BJ (cell line): ENCODE results near the gene IL18. TPM values are rescaled to one million over a fixed set of nuclear protein-coding genes. Genes with fewer than 3 reads are reported as not detected.

Experiments used
- CTCF ChIA-PET: fragments of 350-600 bp; formaldehyde crosslinking; extraction: SDS; loops from one replicate; lab custom pipeline; 2021; ENCODE audit warnings: antibody characterized with exemption, inconsistent platforms; lab: Yijun Ruan, JAX
- POLR2A ChIA-PET: fragments of 300-600 bp; sonication (Branson Sonifier 250); formaldehyde crosslinking; extraction: SDS; loops from one replicate; lab custom pipeline; 2021; ENCODE audit warnings: antibody characterized with exemption; lab: Charles Lee
- DNase-seq: peaks from one replicate; pipeline ENCODE4 v3.0.0-alpha.2; 2011; ENCODE audit warnings: low read depth
- H3K27me3 ChIP-seq: 2 replicates; pipeline ENCODE4 v1.6.0; 2011; ENCODE audit warnings: low read length; ENCODE audit not compliant: control insufficient read depth, insufficient read depth
- H3K36me3 ChIP-seq: 2 replicates; pipeline ENCODE4 v1.5.1; 2011; ENCODE audit warnings: low read length; ENCODE audit not compliant: control insufficient read depth, insufficient read depth
- H3K4me3 ChIP-seq: 2 replicates; pipeline ENCODE4 v1.5.1; 2011; ENCODE audit warnings: low read depth, mild to moderate bottlenecking, control low read depth, low read length
- polyA minus RNA-seq: library from RNA; depleted of rRNA, polyadenylated mRNA; stranded (reverse); fragments of >200 nt; gene quantifications from 2 replicates; pipeline ENCODE4 v1.2.3, GENCODE V29; 2011; rRNA and poly(A)+ RNA removed
- polyA plus RNA-seq: library from polyadenylated mRNA; depleted of rRNA; stranded (reverse); fragments of >200 nt; gene quantifications from 2 replicates; pipeline ENCODE4 v1.2.3, GENCODE V29; 2011; rRNA removed
- TF ChIP-seq, protein P1 (sequence below): IDR thresholded peaks from 2 replicates; pipeline ENCODE4 v1.5.1; 2011; ENCODE audit warnings: low read depth, mild to moderate bottlenecking, control low read depth, inconsistent platforms, low read length, moderate library complexity; ENCODE audit not compliant: insufficient read depth

IL18 gene
- polyA plus RNA-seq (1.5 and 2.7 TPM in 2 replicates), polyA minus RNA-seq (0.36 and 0.57 TPM in 2 replicates)

DNA sequence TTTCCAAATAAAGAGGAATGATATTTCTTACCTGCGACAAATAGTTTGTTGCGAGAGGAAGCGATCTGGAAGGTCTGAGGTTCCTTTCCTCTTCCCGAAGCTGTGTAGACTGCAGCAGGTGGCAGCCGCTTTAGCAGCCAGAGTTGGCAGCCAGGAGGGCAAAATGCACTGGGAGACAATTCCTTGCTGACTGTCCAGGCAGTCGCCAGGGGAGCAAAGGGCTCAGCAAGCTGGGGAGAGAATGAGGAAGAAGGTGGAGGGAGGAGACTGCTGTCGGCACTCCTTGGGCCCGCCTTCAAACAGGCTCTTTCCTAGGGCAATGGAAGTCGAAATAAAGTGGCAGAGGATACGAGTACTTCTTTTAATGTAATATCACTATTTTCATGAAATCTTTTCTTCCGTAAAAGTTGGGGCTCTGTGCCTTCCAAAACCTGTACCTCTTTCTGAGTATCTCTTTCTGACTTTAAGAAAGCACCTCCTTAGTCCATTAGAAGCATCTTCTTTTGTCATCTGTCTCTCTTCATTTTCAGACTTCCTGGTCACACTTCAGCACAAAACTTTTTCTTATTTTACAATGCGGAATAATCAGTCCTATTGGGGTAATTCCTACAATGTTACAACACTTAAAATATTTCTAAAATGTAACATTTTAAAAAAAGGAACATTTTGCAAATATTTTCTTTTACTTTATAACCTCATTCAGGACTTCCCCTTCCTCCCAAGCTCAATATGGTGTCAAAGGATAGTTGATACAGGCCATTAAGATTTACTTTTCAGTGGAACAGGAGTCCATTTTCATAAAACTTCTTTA lies at the start of gene IL18:
Gene IL18 (minus strand): TSS at position 220 of the 811 bp plus-strand sequence. CDS start 9,041 bp downstream, outside the sequence.
- H3K27me3 ChIP-seq: no peaks in the 10 kb centered on the region
- no peaks in the 10 kb centered on the region for H3K36me3 ChIP-seq
- CTCF ChIA-PET: interaction anchor here (0.9 to 1.6 kb wide), 2 partner anchors 11 to 118 kb away, joined by 3 to 6 read pairs; partner anchors contain the start of gene BCO2
- TF ChIP-seq, protein P1, sequence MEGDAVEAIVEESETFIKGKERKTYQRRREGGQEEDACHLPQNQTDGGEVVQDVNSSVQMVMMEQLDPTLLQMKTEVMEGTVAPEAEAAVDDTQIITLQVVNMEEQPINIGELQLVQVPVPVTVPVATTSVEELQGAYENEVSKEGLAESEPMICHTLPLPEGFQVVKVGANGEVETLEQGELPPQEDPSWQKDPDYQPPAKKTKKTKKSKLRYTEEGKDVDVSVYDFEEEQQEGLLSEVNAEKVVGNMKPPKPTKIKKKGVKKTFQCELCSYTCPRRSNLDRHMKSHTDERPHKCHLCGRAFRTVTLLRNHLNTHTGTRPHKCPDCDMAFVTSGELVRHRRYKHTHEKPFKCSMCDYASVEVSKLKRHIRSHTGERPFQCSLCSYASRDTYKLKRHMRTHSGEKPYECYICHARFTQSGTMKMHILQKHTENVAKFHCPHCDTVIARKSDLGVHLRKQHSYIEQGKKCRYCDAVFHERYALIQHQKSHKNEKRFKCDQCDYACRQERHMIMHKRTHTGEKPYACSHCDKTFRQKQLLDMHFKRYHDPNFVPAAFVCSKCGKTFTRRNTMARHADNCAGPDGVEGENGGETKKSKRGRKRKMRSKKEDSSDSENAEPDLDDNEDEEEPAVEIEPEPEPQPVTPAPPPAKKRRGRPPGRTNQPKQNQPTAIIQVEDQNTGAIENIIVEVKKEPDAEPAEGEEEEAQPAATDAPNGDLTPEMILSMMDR: no peak
- POLR2A ChIA-PET: no interaction called here
- DNase-seq: no peak
- no peak within 1 kb of the TSS for H3K4me3 ChIP-seq

DNA sequence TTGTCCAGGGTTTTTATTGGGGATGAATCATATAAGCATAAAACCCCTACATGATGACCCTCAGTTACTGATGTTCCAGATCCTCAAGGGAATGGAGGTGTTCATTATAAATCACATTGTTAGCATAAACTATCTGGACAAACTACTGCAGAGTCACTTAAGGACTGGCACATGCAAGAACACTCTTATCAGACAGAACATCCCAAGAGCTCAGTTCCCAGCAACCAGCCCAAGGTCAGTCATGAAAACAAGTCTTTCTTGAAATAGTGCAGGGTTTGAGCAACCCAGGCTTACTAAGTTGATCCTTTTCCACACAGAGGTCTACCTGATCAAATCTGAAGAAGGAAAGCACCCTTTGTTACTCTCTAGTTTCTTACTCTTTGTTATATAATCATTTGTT lies 48.8 kb upstream of the IL18 start:
- ChIA-PET CTCF (interaction anchor here (1.2 to 20.9 kb wide), 2 partner anchors 10 to 67 kb away, joined by 3 to 560 read pairs; no protein-coding TSS in a partner anchor), POLR2A (no interaction called here)
- no peaks in the 10 kb centered on the region for H3K36me3 ChIP-seq
- TF ChIP-seq, protein P1: no peak
- H3K4me3 ChIP-seq: no peak overlapping the region
- no peaks in the 10 kb centered on the region for H3K27me3 ChIP-seq
- no peak for DNase-seq

DNA sequence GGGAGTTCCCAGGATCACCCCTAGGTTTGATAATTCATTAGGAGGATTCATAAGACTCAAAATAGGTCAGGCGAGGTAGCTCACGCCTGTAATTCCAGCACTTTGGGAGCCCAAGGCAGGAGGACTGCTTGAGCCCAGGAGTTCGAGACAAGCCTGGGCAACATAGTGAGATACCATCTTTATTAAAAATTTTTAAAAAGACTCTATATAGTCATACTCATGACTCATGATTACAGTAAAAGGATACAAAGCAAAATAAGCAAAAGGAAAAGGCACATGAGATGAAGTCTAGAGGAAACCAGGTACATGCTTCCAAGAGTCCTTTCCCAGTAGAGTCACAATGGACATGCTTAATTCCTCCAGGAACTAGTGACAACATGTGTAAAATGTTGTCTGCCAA lies 48.4 kb upstream of the IL18 start:
- CTCF ChIA-PET: interaction anchor here (1.2 to 20.9 kb wide), 2 partner anchors 11 to 68 kb away, joined by 3 to 560 read pairs; no protein-coding TSS in a partner anchor
- Histone ChIP-seq H3K4me3 (no peak overlapping the region), H3K36me3 (no peaks in the 10 kb centered on the region), H3K27me3 (no peaks in the 10 kb centered on the region)
- DNase-seq: no peak
- POLR2A ChIA-PET: no interaction called here
- TF ChIP-seq, protein P1: no peak

DNA sequence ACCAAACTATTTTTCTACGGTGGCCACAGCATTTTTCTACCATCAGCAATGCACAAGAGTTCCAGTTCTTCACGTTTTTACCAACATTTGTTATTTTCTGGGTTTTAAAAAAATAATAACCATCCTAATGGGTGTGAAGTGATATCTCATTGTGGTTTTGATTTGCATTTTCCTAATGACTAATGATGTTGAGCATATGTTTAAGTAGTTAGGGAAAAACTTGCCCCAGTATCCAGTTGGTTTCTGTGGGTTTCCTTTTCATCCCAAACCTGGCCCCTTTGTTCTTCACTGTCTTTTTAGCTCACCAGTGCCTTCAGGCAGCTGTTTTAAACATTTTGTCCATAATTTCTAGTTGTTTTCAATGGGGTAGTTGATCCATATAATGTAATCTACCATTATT lies 47.6 kb upstream of the IL18 start:
- H3K4me3 ChIP-seq: no peak overlapping the region
- CTCF ChIA-PET: interaction anchor here (1.2 to 20.9 kb wide), 2 partner anchors 11 to 69 kb away, joined by 3 to 560 read pairs; no protein-coding TSS in a partner anchor
- TF ChIP-seq, protein P1: no peak
- no peaks in the 10 kb centered on the region for H3K36me3 ChIP-seq
- POLR2A ChIA-PET: interaction anchor here (0.6 kb wide), 1 partner anchor 66 kb away, joined by 13 read pairs; no protein-coding TSS in a partner anchor
- H3K27me3 ChIP-seq: no peaks in the 10 kb centered on the region
- no peak for DNase-seq

DNA sequence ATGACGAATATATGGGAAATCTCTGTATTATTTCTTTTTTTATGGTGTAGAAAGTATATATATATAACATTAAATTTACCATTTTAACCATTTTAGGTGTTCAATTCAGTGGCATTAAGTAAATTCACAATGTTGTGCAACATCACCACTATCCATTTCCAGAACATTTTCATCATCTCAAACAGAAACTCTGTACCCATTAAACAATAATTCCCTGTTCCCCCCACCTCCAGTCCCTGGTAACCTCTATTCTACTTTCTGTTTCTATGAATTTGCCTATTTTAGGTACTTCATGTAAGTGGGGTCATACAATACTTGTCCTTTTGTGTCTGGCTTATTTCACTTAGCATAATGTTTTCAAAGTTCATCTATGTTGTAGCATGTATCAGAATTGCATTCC lies 47.0 kb upstream of the IL18 start:
- ChIA-PET POLR2A (no interaction called here), CTCF (no interaction called here)
- Histone ChIP-seq H3K36me3 (no peaks in the 10 kb centered on the region), H3K27me3 (no peaks in the 10 kb centered on the region), H3K4me3 (no peak overlapping the region)
- TF ChIP-seq, protein P1: no peak
- no peak for DNase-seq
